Astrocyte (in vitro differentiated cells and primary cell): ENCODE data around the gene ASPSCR1. TPM values are rescaled to one million over a fixed set of nuclear protein-coding genes. Genes with fewer than 3 reads are reported as not detected.

ENCODE experiments used
- DNase-seq: peaks from one replicate; pipeline ENCODE4 v3.0.0-alpha.2; 2010; ENCODE audit warnings: low read depth
- FAIRE-seq: peaks from 2 replicates; lab custom pipeline; 2011; peaks lifted over from hg19 to GRCh38; lab: Jason Lieb, UNC
- H2AFZ ChIP-seq: 2 replicates; pipeline ENCODE4 v1.6.0; 2012; ENCODE audit warnings: low read depth, low read length, inconsistent platforms
- H3K27ac ChIP-seq: 2 replicates; pipeline ENCODE4 v1.5.1; 2011; ENCODE audit warnings: low read depth, low read length, inconsistent platforms
- H3K27me3 ChIP-seq: 2 replicates; pipeline ENCODE4 v1.6.0; 2011; ENCODE audit warnings: low read length, inconsistent platforms; ENCODE audit not compliant: insufficient read depth
- H3K36me3 ChIP-seq: 2 replicates; pipeline ENCODE4 v1.5.1; 2011; ENCODE audit warnings: low read length, inconsistent platforms; ENCODE audit not compliant: insufficient read depth
- H3K4me1 ChIP-seq: 2 replicates; pipeline ENCODE4 v1.5.1; 2011; ENCODE audit warnings: low read length, inconsistent platforms; ENCODE audit not compliant: insufficient read depth
- H3K4me2 ChIP-seq: 2 replicates; pipeline ENCODE4 v1.6.0; 2012; ENCODE audit warnings: low read length, inconsistent platforms
- H3K4me3 ChIP-seq: 2 replicates; pipeline ENCODE4 v1.5.1; 2011; ENCODE audit warnings: low read depth, mild to moderate bottlenecking, low read length, inconsistent platforms; ENCODE audit not compliant: insufficient read depth
- H3K79me2 ChIP-seq: 2 replicates; pipeline ENCODE4 v1.6.0; 2012; ENCODE audit warnings: mild to moderate bottlenecking, low read length, inconsistent platforms; ENCODE audit not compliant: insufficient read depth
- H3K9ac ChIP-seq: 2 replicates; pipeline ENCODE4 v1.6.0; 2012; ENCODE audit warnings: mild to moderate bottlenecking, low read length, inconsistent platforms
- H3K9me3 ChIP-seq: 2 replicates; pipeline ENCODE4 v1.5.1; 2012; ENCODE audit warnings: low read depth, mild to moderate bottlenecking, low read length, inconsistent platforms; ENCODE audit not compliant: insufficient read depth
- H4K20me1 ChIP-seq: 2 replicates; pipeline ENCODE4 v1.6.0; 2012; ENCODE audit warnings: low read length, inconsistent platforms; ENCODE audit not compliant: insufficient read depth
- H3K27ac Mint-ChIP-seq: one replicate; pipeline ENCODE4 v1.8.0; 2021; ENCODE audit warnings: mild to moderate bottlenecking, mixed read lengths; ENCODE audit not compliant: unreplicated experiment
- H3K27me3 Mint-ChIP-seq: one replicate; pipeline ENCODE4 v1.8.0; 2021; ENCODE audit warnings: low read depth, mixed read lengths; ENCODE audit not compliant: unreplicated experiment
- H3K36me3 Mint-ChIP-seq: one replicate; pipeline ENCODE4 v1.8.0; 2021; ENCODE audit warnings: low read depth, mixed read lengths; ENCODE audit not compliant: unreplicated experiment
- H3K4me1 Mint-ChIP-seq: one replicate; pipeline ENCODE4 v1.8.0; 2021; ENCODE audit warnings: low read depth, mixed read lengths; ENCODE audit not compliant: unreplicated experiment
- H3K4me3 Mint-ChIP-seq: one replicate; pipeline ENCODE4 v1.8.0; 2021; ENCODE audit warnings: mild to moderate bottlenecking, moderate library complexity, mixed read lengths; ENCODE audit not compliant: unreplicated experiment
- H3K9me3 Mint-ChIP-seq: one replicate; pipeline ENCODE4 v1.8.0; 2021; ENCODE audit warnings: mild to moderate bottlenecking, mixed read lengths; ENCODE audit not compliant: unreplicated experiment
- CTCF ChIP-seq: IDR thresholded peaks from 2 replicates; pipeline ENCODE4 v1.5.1; 2011; ENCODE audit warnings: low read depth, mild to moderate bottlenecking, inconsistent platforms, low read length, moderate library complexity; ENCODE audit not compliant: insufficient read depth
- EZH2 ChIP-seq: IDR thresholded peaks from 2 replicates; pipeline ENCODE4 v1.6.1; 2012; ENCODE audit warnings: mild to moderate bottlenecking, low read length, inconsistent platforms; ENCODE audit not compliant: insufficient read depth
- total RNA-seq: library from RNA; stranded (reverse); gene quantifications from 2 replicates; pipeline ENCODE4 v1.2.1, GENCODE V29; 2021

Gene ASPSCR1
- total RNA-seq, 1 donor from 2014 or later = 25.5 TPM

GRCh38 chr17:82047379-82047778, 70.0 kb downstream of the ASPSCR1 start:
- Histone ChIP-seq H3K4me1 (peaks cover 8% of the 10 kb centered on the region), H3K79me2 (peaks cover 16% of the 10 kb centered on the region), H3K27me3 (no peaks in the 10 kb centered on the region), H4K20me1 (no peaks in the 10 kb centered on the region), H3K9me3 (no peaks in the 10 kb centered on the region), H3K4me2 (no peak overlapping the region), H3K4me3 (no peak overlapping the region), H3K36me3 (no peaks in the 10 kb centered on the region), H3K9ac (no peak overlapping the region), H3K27ac (no peak overlapping the region), H2AFZ (no peak overlapping the region)
- H3K4me1 Mint-ChIP-seq = peaks cover 5% of the 10 kb centered on the region
- H3K27me3 Mint-ChIP-seq = no peaks in the 10 kb centered on the region
- peaks cover 10% of the 10 kb centered on the region for H3K36me3 Mint-ChIP-seq
- FAIRE-seq = no peak
- TF ChIP-seq CTCF (no peak), EZH2 (no peak)
- H3K9me3 Mint-ChIP-seq = no peaks in the 10 kb centered on the region
- DNase-seq = no peak
- H3K4me3 Mint-ChIP-seq = no peak overlapping the region
- H3K27ac Mint-ChIP-seq = no peak overlapping the region

GRCh38 chr17:82047914-82048570, 70.6 kb downstream of the ASPSCR1 start:
- no peak overlapping the region for H3K27ac ChIP-seq
- H3K36me3 ChIP-seq = no peaks in the 10 kb centered on the region
- Mint-ChIP-seq H3K4me1 (peaks cover 5% of the 10 kb centered on the region), H3K36me3 (peaks cover 10% of the 10 kb centered on the region), H3K27me3 (no peaks in the 10 kb centered on the region), H3K27ac (no peak overlapping the region), H3K4me3 (no peak overlapping the region), H3K9me3 (no peaks in the 10 kb centered on the region)
- no peaks in the 10 kb centered on the region for H3K27me3 ChIP-seq
- DNase-seq = no peak
- TF ChIP-seq EZH2 (no peak), CTCF (no peak)
- no peak for FAIRE-seq
- H3K79me2 ChIP-seq = peaks cover 23% of the 10 kb centered on the region
- no peak overlapping the region for H3K4me2 ChIP-seq
- H2AFZ ChIP-seq = no peak overlapping the region
- H3K4me1 ChIP-seq = peaks cover 15% of the 10 kb centered on the region
- no peak overlapping the region for H3K4me3 ChIP-seq
- H4K20me1 ChIP-seq = peaks cover 6% of the 10 kb centered on the region
- no peaks in the 10 kb centered on the region for H3K9me3 ChIP-seq
- no peak overlapping the region for H3K9ac ChIP-seq

- FAIRE-seq (no peak), DNase-seq (no peak)
- H3K27me3 ChIP-seq = no peaks in the 10 kb centered on the region
- no peak overlapping the region for H3K4me2 ChIP-seq
- TF ChIP-seq EZH2 = no peak
- no peak for TF ChIP-seq CTCF
- H3K27ac ChIP-seq = no peak overlapping the region
- no peaks in the 10 kb centered on the region for H3K9me3 ChIP-seq
- H3K36me3 ChIP-seq = no peaks in the 10 kb centered on the region
- H3K4me1 Mint-ChIP-seq = peaks cover 5% of the 10 kb centered on the region
- H2AFZ ChIP-seq = no peak overlapping the region
- no peak overlapping the region for H3K9ac ChIP-seq
- peaks cover 17% of the 10 kb centered on the region for H3K4me1 ChIP-seq
- H4K20me1 ChIP-seq = peaks cover 10% of the 10 kb centered on the region
- H3K4me3 ChIP-seq = no peak overlapping the region
- H3K9me3 Mint-ChIP-seq = no peaks in the 10 kb centered on the region
- peaks cover 10% of the 10 kb centered on the region for H3K36me3 Mint-ChIP-seq
- H3K27ac Mint-ChIP-seq = no peak overlapping the region
- H3K27me3 Mint-ChIP-seq = no peaks in the 10 kb centered on the region
- peaks cover 28% of the 10 kb centered on the region for H3K79me2 ChIP-seq
- no peak overlapping the region for H3K4me3 Mint-ChIP-seq
Observed at GRCh38 chr17:82048571-82048971, 71.1 kb downstream of the ASPSCR1 start.
